Activated CD4-positive, alpha-beta T cell treated with anti-CD3 and anti-CD28 coated beads, Interleukin-2, amount 10 ng/mL, durations not matched to agents 24 days and 14 days (primary cell): ENCODE measurements around the gene DGKD. TPM values are rescaled to one million over a fixed set of nuclear protein-coding genes. Genes with fewer than 3 reads are reported as not detected.
"Not testable (repeated sequence)": the region's sequence is repeated elsewhere in the genome, so short reads cannot be mapped to it uniquely, and the experiment has no call there.

ENCODE experiments used
- DNase-seq: peaks from one replicate; pipeline ENCODE4 v3.0.0; 2022
- H3K27ac Mint-ChIP-seq: one replicate; pipeline ENCODE4 v1.8.0; 2022; ENCODE audit warnings: mild to moderate bottlenecking, mixed read lengths
- H3K27me3 Mint-ChIP-seq: one replicate; pipeline ENCODE4 v1.8.0; 2022; ENCODE audit warnings: mixed read lengths
- H3K36me3 Mint-ChIP-seq: one replicate; pipeline ENCODE4 v1.8.0; 2022; ENCODE audit warnings: low read depth, mild to moderate bottlenecking, mixed read lengths
- H3K4me1 Mint-ChIP-seq: one replicate; pipeline ENCODE4 v1.8.0; 2021; ENCODE audit warnings: mixed read lengths
- H3K4me3 Mint-ChIP-seq: one replicate; pipeline ENCODE4 v1.8.0; 2022; ENCODE audit warnings: mild to moderate bottlenecking, moderate library complexity, mixed read lengths
- H3K9me3 Mint-ChIP-seq: one replicate; pipeline ENCODE4 v1.8.0; 2021; ENCODE audit warnings: mixed read lengths
- intact Hi-C: fragments of 100-400 bp; cut with micrococcal nuclease; formaldehyde crosslinking; loops from one replicate; pipeline ENCODE4 v1.15.1; 2023
- total RNA-seq: library from RNA; stranded (reverse); gene quantifications from 2 replicates; pipeline ENCODE4 v1.2.3, GENCODE V29; 2022

The DGKD gene
- total RNA-seq, 1 donor from 2014 or later, result 49.1 TPM

DNA sequence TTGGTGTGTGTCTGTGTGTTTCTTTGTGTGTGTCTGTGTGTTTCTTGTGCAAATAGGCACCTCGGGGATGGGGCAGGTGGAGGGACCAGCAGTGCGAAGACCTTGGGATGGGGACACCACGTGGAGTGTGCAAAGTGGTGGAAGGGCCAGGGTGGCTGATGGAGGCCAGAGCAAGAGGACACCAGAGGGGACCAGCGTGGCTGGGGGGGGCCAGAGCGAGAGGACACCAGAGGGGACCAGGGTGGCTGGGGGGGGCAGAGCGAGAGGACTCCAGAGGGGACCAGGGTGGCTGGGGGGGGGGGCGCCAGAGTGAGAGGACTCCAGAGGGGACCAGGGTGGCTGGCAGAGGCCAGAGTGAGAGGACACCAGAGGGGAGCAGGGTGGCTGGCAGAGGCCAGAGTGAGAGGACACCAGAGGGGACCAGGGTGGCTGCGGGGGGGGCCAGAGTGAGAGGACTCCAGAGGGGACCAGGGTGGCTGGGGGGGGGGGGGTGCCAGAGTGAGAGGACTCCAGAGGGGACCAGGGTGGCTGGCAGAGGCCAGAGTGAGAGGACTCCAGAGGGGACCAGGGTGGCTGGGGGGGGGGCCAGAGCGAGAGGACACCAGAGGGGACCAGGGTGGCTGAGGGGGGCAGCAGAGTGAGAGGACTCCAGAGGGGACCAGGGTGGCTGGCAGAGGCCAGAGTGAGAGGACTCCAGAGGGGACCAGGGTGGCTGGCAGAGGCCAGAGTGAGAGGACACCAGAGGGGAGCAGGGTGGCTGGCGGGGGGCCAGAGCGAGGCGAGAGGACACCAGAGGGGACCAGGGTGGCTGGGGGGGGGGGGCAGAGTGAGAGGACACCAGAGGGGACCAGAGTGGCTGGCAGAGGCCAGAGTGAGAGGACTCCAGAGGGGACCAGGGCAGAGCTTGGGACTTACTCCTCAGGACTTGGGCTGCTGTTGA lies 42.7 kb downstream of the DGKD start:
- H3K9me3 Mint-ChIP-seq, H3K4me3 Mint-ChIP-seq, DNase-seq, H3K27me3 Mint-ChIP-seq, intact Hi-C loops: not testable (repeated sequence)
- H3K27ac Mint-ChIP-seq, result peak overlapping the region; percentile 78
- H3K36me3 Mint-ChIP-seq, result peaks cover 26% of the 10 kb centered on the region
- peaks cover 30% of the 10 kb centered on the region for H3K4me1 Mint-ChIP-seq

DNA sequence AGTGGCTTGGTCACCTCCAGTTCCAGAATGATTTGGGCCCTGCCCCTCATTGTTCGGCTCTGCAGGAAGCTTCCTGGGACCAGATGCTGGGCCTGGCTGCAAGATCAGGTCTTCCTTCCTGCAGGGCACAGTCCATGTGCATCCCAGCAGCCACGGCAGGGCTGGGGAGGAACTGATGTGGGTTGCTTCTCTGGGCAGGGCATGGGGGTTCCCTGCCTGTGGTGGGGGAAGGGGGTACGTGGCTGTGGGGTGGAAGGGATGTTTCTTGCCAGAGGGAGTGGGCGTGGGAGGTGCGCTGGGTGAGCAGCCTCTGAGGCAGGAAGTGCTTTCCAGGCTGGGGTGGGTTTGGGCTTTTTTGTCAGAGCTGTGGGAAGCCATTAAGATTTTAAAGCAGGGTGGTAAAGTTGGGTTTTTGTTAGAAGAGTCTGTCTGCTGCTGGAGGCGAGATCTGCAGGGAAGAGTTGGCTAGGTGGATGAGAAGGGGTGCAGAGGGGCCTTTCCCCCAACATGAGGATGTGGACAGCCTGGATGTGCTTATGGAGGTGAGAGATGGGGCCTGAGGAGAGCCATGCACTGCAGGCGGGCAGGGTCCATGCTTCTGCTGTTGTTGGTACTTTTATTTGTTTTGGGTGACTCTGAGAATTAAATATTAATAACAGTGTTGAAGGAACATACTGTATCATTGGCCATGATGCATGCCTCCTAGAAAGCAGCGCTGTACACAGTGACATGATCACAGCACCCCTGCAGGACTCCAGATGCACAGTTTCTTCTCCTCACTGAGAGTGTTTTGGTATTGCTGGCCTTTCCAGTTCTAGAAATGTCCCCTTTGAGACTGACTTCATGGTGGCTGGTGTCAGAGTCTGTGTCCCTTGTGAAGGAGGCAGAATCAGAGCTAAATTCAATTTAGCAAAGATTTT lies 45.3 kb downstream of the DGKD start:
- peak; percentile 81 for DNase-seq
- Mint-ChIP-seq H3K36me3 (peaks cover 31% of the 10 kb centered on the region), H3K9me3 (no peaks in the 10 kb centered on the region), H3K4me1 (peaks cover 40% of the 10 kb centered on the region), H3K27ac (peak overlapping the region; percentile 82), H3K27me3 (no peaks in the 10 kb centered on the region), H3K4me3 (peak overlapping the region; percentile 52)
- intact Hi-C loops, result loop anchor here (5.0 kb wide), 1 partner anchor 42 kb away; no protein-coding TSS in a partner anchor

- Mint-ChIP-seq H3K27me3 (no peaks in the 10 kb centered on the region), H3K4me1 (peaks cover 42% of the 10 kb centered on the region), H3K27ac (peak overlapping the region; percentile 73), H3K36me3 (peaks cover 33% of the 10 kb centered on the region), H3K4me3 (peak overlapping the region; percentile 65), H3K9me3 (no peaks in the 10 kb centered on the region)
- DNase-seq, result no peak
- intact Hi-C loops, result loop anchor here (5.0 kb wide), 1 partner anchor 43 kb away; no protein-coding TSS in a partner anchor
Measured at GRCh38 chr2:233400341-233400740, 46.0 kb downstream of the DGKD start.

GRCh38 chr2:233400961-233401360 lies 46.7 kb downstream of the DGKD start:
- Mint-ChIP-seq H3K4me1 (peaks cover 42% of the 10 kb centered on the region), H3K9me3 (no peaks in the 10 kb centered on the region), H3K27ac (peak overlapping the region; percentile 73), H3K27me3 (no peaks in the 10 kb centered on the region), H3K4me3 (peak overlapping the region; percentile 65), H3K36me3 (peaks cover 31% of the 10 kb centered on the region)
- intact Hi-C loops, result loop anchor here (5.0 kb wide), 1 partner anchor 44 kb away; no protein-coding TSS in a partner anchor
- DNase-seq, result no peak

GRCh38 chr2:233402346-233402745 lies 48.1 kb downstream of the DGKD start:
- intact Hi-C loops, result loop anchor here (5.0 kb wide), 1 partner anchor 45 kb away; no protein-coding TSS in a partner anchor
- DNase-seq, result no peak
- no peak overlapping the region for H3K27ac Mint-ChIP-seq
- H3K4me3 Mint-ChIP-seq, result no peak overlapping the region
- H3K36me3 Mint-ChIP-seq, result peaks cover 26% of the 10 kb centered on the region
- H3K27me3 Mint-ChIP-seq, result no peaks in the 10 kb centered on the region
- no peaks in the 10 kb centered on the region for H3K9me3 Mint-ChIP-seq
- H3K4me1 Mint-ChIP-seq, result peaks cover 39% of the 10 kb centered on the region

GRCh38 chr2:233402789-233403188 lies 48.5 kb downstream of the DGKD start:
- H3K27ac Mint-ChIP-seq, result no peak overlapping the region

GRCh38 chr2:233404222-233404621 lies 49.9 kb downstream of the DGKD start:
- no peak overlapping the region for H3K4me3 Mint-ChIP-seq
- peak overlapping the region; percentile 1 for H3K27ac Mint-ChIP-seq
- peaks cover 38% of the 10 kb centered on the region for H3K4me1 Mint-ChIP-seq
- DNase-seq, result peak; percentile 91
- H3K27me3 Mint-ChIP-seq, result no peaks in the 10 kb centered on the region
- intact Hi-C loops, result loop anchor here (1.0 to 5.0 kb wide), 3 partner anchors 15 to 47 kb away; no protein-coding TSS in a partner anchor
- H3K36me3 Mint-ChIP-seq, result peaks cover 24% of the 10 kb centered on the region
- no peaks in the 10 kb centered on the region for H3K9me3 Mint-ChIP-seq

More at GRCh38 chr2:233402789-233403188, 48.5 kb downstream of the DGKD start:
- DNase-seq, result no peak
- no peaks in the 10 kb centered on the region for H3K9me3 Mint-ChIP-seq
- H3K36me3 Mint-ChIP-seq, result peaks cover 23% of the 10 kb centered on the region
- peaks cover 36% of the 10 kb centered on the region for H3K4me1 Mint-ChIP-seq
- intact Hi-C loops, result loop anchor here (5.0 kb wide), 1 partner anchor 45 kb away; no protein-coding TSS in a partner anchor
- H3K27me3 Mint-ChIP-seq, result no peaks in the 10 kb centered on the region
- no peak overlapping the region for H3K4me3 Mint-ChIP-seq

DNA sequence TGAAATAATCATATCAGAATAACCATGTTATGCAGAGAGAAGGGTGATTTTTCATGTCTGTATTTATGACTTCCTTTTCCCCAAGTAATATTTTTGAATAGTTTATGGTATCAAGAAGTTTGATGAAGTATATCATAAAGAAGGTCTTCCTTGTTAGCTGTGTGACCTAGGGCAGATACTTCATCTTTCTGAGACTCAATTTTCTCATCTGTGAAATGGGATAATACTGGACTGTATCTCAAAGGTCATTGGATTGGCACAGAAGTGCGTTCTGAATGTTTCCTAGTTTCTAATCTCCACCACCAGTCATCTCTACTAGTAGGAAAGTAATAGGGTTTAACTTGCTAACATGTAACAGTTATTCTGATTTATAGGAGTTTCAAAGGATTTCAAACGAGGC lies 52.6 kb downstream of the DGKD start:
- Mint-ChIP-seq H3K9me3 (peaks cover 7% of the 10 kb centered on the region), H3K27me3 (no peaks in the 10 kb centered on the region), H3K36me3 (peaks cover 37% of the 10 kb centered on the region), H3K4me3 (no peak overlapping the region), H3K27ac (peak overlapping the region; percentile 15), H3K4me1 (peaks cover 37% of the 10 kb centered on the region)
- intact Hi-C loops, result no loop called here
- DNase-seq, result no peak

- intact Hi-C loops, result no loop called here
- no peak for DNase-seq
- Mint-ChIP-seq H3K4me1 (peaks cover 34% of the 10 kb centered on the region), H3K36me3 (peaks cover 42% of the 10 kb centered on the region), H3K9me3 (peaks cover 11% of the 10 kb centered on the region), H3K27me3 (no peaks in the 10 kb centered on the region), H3K4me3 (no peak overlapping the region), H3K27ac (no peak overlapping the region)
Measured at GRCh38 chr2:233407771-233408181, 53.5 kb downstream of the DGKD start.

GRCh38 chr2:233408366-233409285 lies 54.3 kb downstream of the DGKD start:
- Mint-ChIP-seq H3K9me3 (peaks cover 11% of the 10 kb centered on the region), H3K27ac (peak overlapping the region; percentile 32), H3K27me3 (no peaks in the 10 kb centered on the region), H3K4me1 (peaks cover 39% of the 10 kb centered on the region), H3K4me3 (no peak overlapping the region), H3K36me3 (peaks cover 49% of the 10 kb centered on the region)
- intact Hi-C loops, result no loop called here
- peak; percentile 55 for DNase-seq

DNA sequence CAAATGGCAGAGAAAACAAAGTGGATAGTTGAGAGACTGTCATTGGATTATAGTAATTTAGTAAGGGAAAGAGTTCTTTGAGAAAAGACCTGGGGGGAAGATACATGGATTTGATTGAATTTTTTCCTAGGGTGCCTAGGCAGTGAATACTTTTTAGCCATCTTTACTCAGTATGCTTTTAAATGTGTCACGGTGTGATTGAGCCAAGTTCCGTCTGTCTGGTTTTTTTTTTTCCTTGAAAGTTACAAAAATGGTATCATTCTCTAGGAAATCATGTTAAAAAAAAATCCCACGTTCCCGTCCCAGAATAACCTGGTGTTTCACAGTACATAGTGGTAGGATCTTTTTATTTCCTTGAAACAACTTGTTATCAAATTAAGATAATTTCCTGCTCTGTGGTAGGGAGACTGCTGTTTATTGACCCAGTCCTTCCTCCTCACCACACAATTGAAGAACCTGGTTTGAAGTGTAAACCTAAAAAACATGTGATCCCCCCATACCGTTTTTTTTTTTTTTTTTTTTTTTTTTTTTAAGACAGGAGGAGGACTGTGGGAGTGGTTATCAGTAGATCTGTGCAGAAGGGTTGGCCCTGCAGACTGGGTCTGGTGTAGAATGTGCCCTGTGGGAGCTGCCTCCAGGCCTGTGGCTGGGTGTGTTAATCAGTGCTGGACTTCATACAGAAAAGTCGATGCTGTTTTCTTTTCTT lies 55.1 kb downstream of the DGKD start:
- Mint-ChIP-seq H3K9me3 (peaks cover 11% of the 10 kb centered on the region), H3K4me3 (peak overlapping the region; percentile 12), H3K4me1 (peaks cover 36% of the 10 kb centered on the region), H3K36me3 (peaks cover 47% of the 10 kb centered on the region), H3K27me3 (no peaks in the 10 kb centered on the region), H3K27ac (no peak overlapping the region)
- DNase-seq, result peak; percentile 68
- intact Hi-C loops, result no loop called here

DNA sequence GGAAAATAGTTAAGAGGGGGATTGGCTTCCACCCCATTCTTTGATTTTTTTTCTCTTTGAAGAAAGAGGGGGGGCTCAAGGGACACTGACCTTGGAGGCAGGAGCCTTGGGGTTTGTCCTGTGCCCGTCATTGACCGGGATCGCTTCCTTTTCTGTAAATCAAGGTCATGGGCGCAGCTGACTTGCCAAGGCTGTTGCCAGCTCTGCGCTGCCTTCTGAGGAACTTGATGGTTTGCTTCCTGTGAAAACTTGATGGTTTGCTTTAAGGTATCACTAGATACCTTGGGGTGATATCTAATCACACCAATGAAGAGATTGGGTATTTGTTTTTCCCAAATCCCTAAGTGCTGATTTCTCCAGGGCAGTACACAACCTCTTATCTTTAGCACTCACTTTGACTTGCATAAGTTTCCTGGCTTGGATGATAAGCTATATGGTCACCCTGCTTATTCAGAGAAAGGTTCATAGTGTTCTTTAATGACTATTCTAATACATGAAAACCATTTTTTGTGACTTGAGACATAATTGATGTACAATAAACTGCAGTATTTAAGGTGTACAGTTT lies 56.0 kb downstream of the DGKD start:
- no peaks in the 10 kb centered on the region for H3K27me3 Mint-ChIP-seq
- DNase-seq, result no peak
- intact Hi-C loops, result no loop called here
- peaks cover 46% of the 10 kb centered on the region for H3K36me3 Mint-ChIP-seq
- H3K4me3 Mint-ChIP-seq, result no peak overlapping the region
- H3K4me1 Mint-ChIP-seq, result peaks cover 41% of the 10 kb centered on the region
- peak overlapping the region; percentile 47 for H3K27ac Mint-ChIP-seq
- H3K9me3 Mint-ChIP-seq, result peaks cover 12% of the 10 kb centered on the region
